Esophagus squamous epithelium (tissue), 5 donors: ENCODE results near the gene CXXC5. TPM values are rescaled to one million over a fixed set of nuclear protein-coding genes. Genes with fewer than 3 reads are reported as not detected.

Experiments
- DNase-seq: peaks from one replicate; lab custom pipeline; 2025; lab: John Stamatoyannopoulos, UW
- H3K27ac ChIP-seq, 4 donors: fragments of 200-600 bp; sonication (generic); one replicate each; pipeline ENCODE4 v1.5.1; 2016 to 2019; ENCODE audit warnings: mild to moderate bottlenecking in 1 of 4
- H3K27me3 ChIP-seq, 4 donors: fragments of 200-600 bp; sonication (generic); 1 replicate in 3 of 4; 2 replicates in 1 of 4; pipeline versions ENCODE4 v1.5.1 to v1.6.0; 2017 to 2021; ENCODE audit warnings: antibody characterized with exemption in 1 of 4
- H3K36me3 ChIP-seq, 3 donors: fragments of 200-600 bp; sonication (generic); one replicate each; pipeline ENCODE4 v1.5.1; 2016 to 2019
- H3K4me1 ChIP-seq, 3 donors: fragments of 200-600 bp; sonication (generic); one replicate each; pipeline ENCODE4 v1.5.1; 2017 to 2019
- H3K4me3 ChIP-seq, 4 donors: fragments of 200-600 bp; sonication (generic); 1 replicate in 3 of 4; 2 replicates in 1 of 4; pipeline ENCODE4 v1.5.1; 2016 to 2019; ENCODE audit warnings: mild to moderate bottlenecking in 2 of 4, moderate library complexity in 1 of 4
- H3K9me3 ChIP-seq, 3 donors: fragments of 200-600 bp; sonication (generic); one replicate each; pipeline ENCODE4 v1.5.1; 2016 to 2019
- POLR2A ChIP-seq, 4 donors: fragments of 450-650 bp; IDR thresholded peaks; one replicate each; pipeline ENCODE4 v1.6.1; 2017; ENCODE audit warnings: antibody characterized with exemption in 4 of 4, mild to moderate bottlenecking in 4 of 4, moderate library complexity in 3 of 4
- WGBS, 2 donors: methylation state at CpG; one replicate each; pipeline ENCODE4 v1.1.5; 2018; 5-methylcytosine and 5-hydroxymethylcytosine counted together
- intact Hi-C: fragments of 100-400 bp; cut with DNase I; formaldehyde crosslinking; loops from one replicate; pipeline ENCODE4 v1.15.0; 2022
- total RNA-seq, 4 donors: library from RNA; depleted of rRNA; stranded (reverse); fragments of >200 nt; gene quantifications; one replicate each; pipeline ENCODE4 v1.1.0, GENCODE V29; 2016
- TF ChIP-seq, protein P1 (sequence below), 6 experiments: fragments of 450-650 bp in 4 of 6; fragments of 200-600 bp in 2 of 6; sonication (generic) in 2 of 6; IDR thresholded peaks; one replicate each; pipeline ENCODE4 v1.5.1; 2016 to 2019; ENCODE audit warnings: antibody characterized with exemption in 6 of 6, mild to moderate bottlenecking in 4 of 6, moderate library complexity in 4 of 6
- donor health status: DM: yes; HTN: yes; CAD: no.

The CXXC5 gene
- total RNA-seq, 4 donors from 2014 or later: 13.9 to 40.4 (median 22.9) TPM

DNA sequence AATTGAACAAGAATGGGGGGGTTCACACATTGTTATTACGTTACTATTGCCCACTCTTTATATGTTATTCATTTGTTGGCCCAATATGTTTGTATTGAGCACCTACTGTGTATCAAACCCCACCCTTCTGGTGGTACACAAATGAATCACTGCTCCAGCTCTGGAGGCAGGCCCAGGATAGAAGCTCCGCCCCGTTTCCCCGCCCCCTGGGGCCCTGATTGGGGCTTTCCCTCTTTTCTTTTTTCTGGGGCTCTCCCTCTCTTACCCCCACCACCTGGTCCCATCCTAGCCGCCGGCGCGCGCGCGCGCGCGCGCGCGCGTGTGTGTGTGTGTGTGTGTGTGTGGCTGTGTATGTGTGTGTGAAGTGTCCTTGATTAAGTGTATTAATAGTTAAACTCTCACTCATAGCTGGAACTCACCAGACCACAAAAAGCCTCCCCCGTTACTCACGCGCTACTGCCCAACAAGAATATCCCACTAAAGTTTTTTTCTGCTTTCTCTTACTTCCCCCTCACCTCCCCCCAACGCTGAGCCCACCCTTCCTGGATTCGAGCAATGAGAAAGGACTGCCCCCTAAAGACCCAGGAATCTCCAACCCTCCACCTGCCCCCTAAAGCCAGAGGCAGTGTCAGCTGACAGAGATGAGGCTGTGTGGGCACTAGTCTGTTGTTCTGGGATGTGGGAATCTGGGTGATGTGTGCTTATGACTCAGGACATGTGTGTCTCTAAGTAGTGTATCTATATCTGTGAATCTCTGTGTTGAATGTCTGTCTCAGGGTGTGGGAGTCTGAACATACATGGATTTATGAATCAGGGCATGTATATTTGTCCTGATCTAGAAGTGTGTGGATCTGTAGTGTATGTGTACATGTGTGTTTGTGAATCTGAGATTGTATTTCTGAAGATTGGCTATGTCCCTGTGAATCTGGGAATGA lies 4.0 kb downstream of the CXXC5 start:
- Histone ChIP-seq H3K36me3 (no peaks in the 10 kb centered on the region), H3K27me3 (peaks cover 0 to 32% (median 1%) of the 10 kb centered on the region in 4 donors), H3K4me1 (peaks cover 61 to 97% (median 77%) of the 10 kb centered on the region in 3 donors), H3K27ac (peak overlapping the region; percentile 74 to 95 (median 88)), H3K4me3 (peak overlapping the region in 1 of 4 donors; percentile 86), H3K9me3 (no peaks in the 10 kb centered on the region)
- TF ChIP-seq, protein P1, sequence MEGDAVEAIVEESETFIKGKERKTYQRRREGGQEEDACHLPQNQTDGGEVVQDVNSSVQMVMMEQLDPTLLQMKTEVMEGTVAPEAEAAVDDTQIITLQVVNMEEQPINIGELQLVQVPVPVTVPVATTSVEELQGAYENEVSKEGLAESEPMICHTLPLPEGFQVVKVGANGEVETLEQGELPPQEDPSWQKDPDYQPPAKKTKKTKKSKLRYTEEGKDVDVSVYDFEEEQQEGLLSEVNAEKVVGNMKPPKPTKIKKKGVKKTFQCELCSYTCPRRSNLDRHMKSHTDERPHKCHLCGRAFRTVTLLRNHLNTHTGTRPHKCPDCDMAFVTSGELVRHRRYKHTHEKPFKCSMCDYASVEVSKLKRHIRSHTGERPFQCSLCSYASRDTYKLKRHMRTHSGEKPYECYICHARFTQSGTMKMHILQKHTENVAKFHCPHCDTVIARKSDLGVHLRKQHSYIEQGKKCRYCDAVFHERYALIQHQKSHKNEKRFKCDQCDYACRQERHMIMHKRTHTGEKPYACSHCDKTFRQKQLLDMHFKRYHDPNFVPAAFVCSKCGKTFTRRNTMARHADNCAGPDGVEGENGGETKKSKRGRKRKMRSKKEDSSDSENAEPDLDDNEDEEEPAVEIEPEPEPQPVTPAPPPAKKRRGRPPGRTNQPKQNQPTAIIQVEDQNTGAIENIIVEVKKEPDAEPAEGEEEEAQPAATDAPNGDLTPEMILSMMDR (IDR thresholded peaks at IDR 0.05): no peak
- TF ChIP-seq POLR2A (IDR thresholded peaks at IDR 0.05): no peak
- intact Hi-C loops: no loop called here
- DNase-seq: no peak
- 8 to 19% methylated on average over 23 of the region's 23 CpGs for WGBS, 2 donors

DNA sequence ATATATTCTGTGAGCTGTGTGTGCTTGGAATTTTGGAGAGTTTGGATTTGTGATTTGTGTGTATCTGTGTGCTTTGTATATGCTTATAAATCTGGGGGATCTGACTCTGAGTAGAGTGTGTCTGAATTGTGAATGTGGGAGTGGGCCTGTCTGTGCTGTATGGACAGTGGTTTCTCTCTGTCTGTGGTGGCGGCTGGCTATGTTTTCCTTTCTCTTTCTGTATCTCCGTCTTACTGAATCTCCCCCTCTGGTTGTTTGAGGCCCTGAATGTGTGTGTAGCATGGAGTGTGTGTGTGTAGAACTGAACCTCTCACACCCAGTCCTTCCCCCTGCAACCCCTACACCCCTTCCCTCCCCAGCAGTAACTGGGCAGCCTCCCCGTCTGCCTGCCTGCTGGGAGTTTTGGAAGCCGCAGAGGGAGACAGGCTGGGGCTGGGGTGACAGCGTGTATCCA lies 4.7 kb downstream of the CXXC5 start:
- TF ChIP-seq, protein P1 (IDR thresholded peaks at IDR 0.05): no peak
- no peak for TF ChIP-seq POLR2A (IDR thresholded peaks at IDR 0.05)
- H3K27ac ChIP-seq: peak overlapping the region; percentile 48 to 95 (median 88)
- intact Hi-C loops: no loop called here
- H3K4me1 ChIP-seq: peaks cover 64 to 97% (median 78%) of the 10 kb centered on the region in 3 donors
- peak overlapping the region in 2 of 4 donors; percentile 5 to 86 for H3K4me3 ChIP-seq
- no peak for DNase-seq
- H3K36me3 ChIP-seq: no peaks in the 10 kb centered on the region
- H3K9me3 ChIP-seq: no peaks in the 10 kb centered on the region
- peaks cover 0 to 30% (median 1%) of the 10 kb centered on the region in 4 donors for H3K27me3 ChIP-seq
- WGBS, 2 donors: 0 to 50% methylated on average over 2 to 3 of the region's 5 CpGs

DNA sequence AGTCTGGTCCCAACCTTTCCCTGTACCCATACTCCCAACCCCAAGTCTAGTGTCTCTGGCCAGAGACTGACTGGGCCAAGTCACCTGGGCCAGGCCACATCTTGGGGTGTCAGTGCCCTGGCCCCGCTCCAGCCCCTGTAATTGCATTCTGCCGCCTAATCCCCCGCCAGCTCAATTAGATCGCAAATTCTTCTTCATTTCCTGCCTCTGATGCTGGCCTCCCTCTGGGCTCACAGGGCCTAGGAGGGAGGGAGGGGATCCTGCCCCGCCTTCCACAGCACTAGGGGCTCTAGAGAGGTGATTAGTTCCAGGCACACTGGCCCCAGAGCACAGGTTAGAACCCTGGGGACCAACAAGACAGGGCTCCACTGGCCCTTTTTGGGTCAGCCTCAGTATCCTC lies 5.5 kb downstream of the CXXC5 start:
- TF ChIP-seq, protein P1 (IDR thresholded peaks at IDR 0.05): no peak
- no peak for TF ChIP-seq POLR2A (IDR thresholded peaks at IDR 0.05)
- H3K27ac ChIP-seq: peak overlapping the region; percentile 48 to 95 (median 88)
- H3K4me1 ChIP-seq: peaks cover 70 to 99% (median 84%) of the 10 kb centered on the region in 3 donors
- peaks cover 0 to 23% (median 1%) of the 10 kb centered on the region in 4 donors for H3K27me3 ChIP-seq
- intact Hi-C loops: no loop called here
- 23 to 64% methylated on average over 4 to 5 of the region's 5 CpGs for WGBS, 2 donors
- DNase-seq: no peak
- H3K36me3 ChIP-seq: no peaks in the 10 kb centered on the region
- no peak overlapping the region for H3K4me3 ChIP-seq
- no peaks in the 10 kb centered on the region for H3K9me3 ChIP-seq

DNA sequence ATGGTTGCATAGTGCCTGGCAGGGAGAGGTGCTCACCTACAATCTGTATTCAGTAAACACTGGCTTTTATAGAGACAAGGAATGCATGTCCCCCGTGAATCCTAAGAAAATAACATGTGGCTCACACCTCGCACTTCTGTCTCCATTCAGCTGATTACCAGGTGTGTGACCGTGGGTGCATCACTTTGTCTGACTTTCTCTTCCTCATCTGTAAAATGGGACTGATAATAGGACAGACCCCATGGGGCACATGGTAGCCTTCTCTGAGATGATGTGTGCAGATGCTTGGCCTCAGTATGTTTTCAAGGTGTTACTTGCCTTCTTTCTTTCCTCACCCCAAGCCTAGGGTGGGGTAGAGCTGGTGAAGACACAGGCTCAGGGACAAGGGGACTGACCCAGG lies 6.3 kb downstream of the CXXC5 start:
- TF ChIP-seq, protein P1 (IDR thresholded peaks at IDR 0.05): no peak
- no peak for TF ChIP-seq POLR2A (IDR thresholded peaks at IDR 0.05)
- intact Hi-C loops: no loop called here
- Histone ChIP-seq H3K27me3 (peaks cover 0 to 17% (median 1%) of the 10 kb centered on the region in 4 donors), H3K27ac (peak overlapping the region; percentile 66 to 95 (median 94)), H3K4me1 (peaks cover 78 to 100% (median 92%) of the 10 kb centered on the region in 3 donors), H3K36me3 (no peaks in the 10 kb centered on the region), H3K4me3 (no peak overlapping the region), H3K9me3 (no peaks in the 10 kb centered on the region)
- WGBS, 2 donors: 83 to 87% methylated on average over 1 to 3 of the region's 3 CpGs
- DNase-seq: no peak
